Pulmonary artery endothelial cell (primary cell): ENCODE data around the gene AFF4. TPM values are rescaled to one million over a fixed set of nuclear protein-coding genes. Genes with fewer than 3 reads are reported as not detected.
"Not testable (repeated sequence)": the region's sequence is repeated elsewhere in the genome, so short reads cannot be mapped to it uniquely, and the experiment has no call there.

Experiments used
- DNase-seq: peaks from one replicate; pipeline ENCODE4 v3.0.0-alpha.2; 2011; ENCODE audit warnings: low read depth, low spot score
- total RNA-seq: library from RNA; depleted of rRNA; stranded (reverse); fragments of >200 nt; gene quantifications from 2 replicates; pipeline ENCODE4 v1.2.3, GENCODE V29; 2014

Gene AFF4
- total RNA-seq, 1 donor from 2014 or later, result 32.4 TPM

DNA sequence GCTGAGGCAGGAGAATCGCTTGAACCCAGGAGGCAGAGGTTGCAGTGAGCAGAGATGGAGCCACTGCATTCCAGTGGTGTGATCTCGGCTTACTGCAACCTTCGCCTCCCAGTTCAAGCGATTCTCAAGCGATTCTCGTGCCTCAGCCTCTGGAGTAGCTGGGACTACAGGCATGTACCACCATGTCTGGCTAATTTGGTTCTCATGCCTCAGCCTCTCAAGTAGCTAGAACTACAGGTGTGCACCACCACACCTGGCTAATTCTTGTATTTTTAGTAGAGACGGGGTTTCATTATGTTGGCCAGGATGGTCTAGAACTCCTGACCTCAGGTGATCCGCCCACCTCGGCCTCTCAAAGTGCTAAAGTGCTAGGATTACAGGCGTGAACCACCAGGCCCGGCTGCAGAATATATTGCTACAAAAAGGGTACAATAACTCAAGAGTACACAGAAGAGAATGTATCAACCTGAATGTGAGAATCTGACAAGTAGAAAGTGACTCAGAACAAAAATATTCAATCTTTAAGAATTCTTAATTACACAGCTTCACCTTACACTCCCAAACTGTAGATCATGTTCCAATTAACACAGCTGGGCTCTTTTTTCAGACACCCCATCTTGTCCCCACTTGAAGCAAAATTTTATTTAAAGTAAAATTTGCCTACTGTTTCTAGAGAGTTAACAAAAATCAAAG, 2.2 kb downstream of the AFF4 start:
- not testable (repeated sequence) for DNase-seq

DNA sequence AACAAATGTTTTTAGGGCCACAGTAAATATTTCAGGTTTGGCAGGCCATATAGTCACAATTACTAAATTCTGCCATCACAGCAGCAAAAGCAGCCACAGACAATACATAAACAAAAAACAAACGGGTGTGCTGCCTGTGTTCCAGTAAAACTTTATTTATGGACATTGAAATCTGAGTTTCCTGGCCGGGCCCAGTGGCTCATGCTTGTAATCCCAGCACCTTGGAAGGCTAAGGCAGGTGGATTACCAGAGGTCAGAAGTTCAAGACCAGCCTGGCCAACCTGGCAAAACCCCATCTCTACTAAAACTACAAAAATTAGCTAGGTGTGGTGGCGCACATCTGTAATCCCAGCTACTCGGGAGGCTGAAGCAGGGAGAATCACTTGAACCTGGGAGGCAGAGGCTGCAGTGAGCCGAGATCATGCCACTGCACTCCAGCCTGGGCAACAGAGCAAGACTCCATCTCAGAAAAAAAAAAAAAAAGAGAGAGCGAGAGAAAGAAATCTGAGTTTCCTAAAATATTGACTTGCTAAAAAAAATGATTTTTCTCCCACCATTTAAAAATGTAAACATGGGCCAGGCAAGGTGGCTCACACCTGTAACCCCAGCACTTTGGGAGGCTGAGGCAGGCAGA, 7.2 kb downstream of the AFF4 start:
- DNase-seq, result not testable (repeated sequence)

DNA sequence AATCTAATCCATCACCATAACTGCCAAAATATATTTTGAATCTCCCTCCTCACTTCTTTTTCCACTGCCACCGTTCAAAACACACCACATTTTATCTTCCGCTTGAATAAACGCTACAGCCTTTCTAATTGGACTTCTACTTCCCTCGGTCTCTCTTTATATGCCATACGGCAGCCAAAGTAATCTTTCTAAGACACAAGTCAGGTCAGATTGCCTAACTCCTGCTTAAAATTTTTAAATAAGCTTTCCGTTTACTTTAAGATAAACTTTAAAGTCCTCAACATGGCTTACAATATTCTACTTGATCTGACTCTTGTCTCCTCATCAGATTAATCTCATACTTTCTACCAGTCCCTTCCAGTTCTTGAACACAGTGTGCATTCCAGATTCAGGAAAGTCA, 9.7 kb downstream of the AFF4 start:
- DNase-seq, result no peak

DNA sequence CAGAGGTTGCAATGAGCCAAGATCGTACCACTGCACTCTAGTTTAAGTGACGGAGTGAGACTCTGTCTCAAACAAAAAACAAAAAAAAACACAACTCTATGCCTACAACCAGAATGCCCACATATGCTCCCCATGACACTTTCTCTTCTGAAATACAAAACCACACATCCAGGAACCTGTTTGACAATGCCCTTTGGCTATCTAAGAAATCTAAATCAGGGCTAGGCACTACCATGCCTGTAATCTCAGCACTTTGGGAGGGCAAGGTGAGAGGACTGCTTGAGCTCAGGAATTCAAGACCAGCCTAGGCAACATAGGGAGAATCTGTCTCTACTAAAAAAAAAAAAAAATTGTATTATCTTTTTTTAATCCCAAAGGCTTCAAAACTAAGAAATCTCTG, 10.6 kb downstream of the AFF4 start:
- DNase-seq, result no peak

DNA sequence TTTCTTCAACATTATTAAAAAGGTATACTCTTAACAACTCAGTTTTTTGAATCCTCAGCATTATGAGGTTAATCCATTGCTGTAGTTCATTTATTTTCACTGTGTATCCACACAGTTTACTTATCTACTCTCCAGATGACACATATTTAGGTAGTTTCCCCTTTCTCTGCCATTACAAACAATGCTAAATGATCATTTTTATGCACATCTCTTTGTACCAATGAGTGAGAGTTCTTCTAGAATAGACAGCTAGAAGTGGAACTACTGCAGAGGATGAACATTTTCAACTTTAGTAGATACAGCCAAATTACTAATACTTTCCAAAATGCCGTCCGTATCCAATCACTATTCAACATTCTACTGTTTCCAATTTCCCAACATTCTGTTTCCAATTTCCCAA, 11.5 kb downstream of the AFF4 start:
- no peak for DNase-seq

DNA sequence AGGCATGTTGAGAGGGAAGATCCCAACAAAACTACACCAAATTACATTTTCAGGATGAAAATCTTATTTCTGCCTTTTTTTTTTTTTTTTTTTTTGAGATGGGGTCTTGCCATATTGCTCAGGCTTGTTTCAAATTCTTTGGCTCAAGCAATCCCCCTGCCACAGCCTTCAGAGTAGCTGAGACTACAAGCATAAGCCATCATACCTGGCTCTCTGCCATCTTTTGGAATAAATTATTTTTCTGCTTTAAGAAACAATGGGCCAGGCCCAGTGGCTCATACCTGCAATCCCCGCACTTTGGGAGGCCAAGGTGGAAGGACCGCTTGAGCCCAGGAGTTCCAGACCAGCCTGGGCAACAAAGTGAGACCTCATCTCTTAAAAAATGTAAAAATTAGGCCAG, 14.3 kb downstream of the AFF4 start:
- DNase-seq, result no peak

DNA sequence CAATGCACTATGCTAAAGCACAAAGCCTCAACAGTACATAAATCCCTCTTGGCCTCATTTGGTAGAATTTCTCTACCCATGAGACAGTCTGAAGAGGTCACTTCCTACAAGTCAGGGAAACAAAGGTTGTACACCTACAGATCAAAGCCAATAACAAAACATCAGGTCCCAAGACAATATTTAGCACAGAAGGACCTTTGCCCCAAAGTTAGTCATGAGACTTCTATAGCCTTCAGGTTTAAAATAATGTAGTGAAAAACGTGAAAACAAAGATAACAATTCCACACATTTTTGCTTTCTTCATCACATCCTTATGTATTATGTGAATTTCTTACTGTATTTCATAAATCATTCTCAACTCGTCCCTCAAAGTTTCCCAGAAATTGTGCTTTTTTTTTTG, 15.8 kb downstream of the AFF4 start:
- peak; percentile 41 for DNase-seq

DNA sequence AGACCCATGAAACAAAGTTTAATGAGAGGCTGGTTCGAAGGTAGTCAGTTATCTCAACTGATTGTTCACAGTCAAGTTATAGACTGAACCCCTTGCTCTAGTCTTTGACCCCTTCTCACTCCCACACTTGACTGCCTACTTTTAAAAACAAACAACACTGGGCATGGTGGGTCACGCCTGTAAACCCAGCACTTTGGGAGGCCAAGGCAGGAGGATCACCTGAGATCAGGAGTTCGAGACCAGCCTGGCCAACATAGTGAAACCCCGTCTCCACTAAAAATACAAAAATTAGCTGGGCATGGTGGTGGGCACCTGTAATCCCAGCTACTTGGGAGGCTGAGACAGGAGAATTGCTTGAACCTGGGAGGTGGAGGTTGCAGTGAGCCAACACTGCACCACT, 18.1 kb downstream of the AFF4 start:
- DNase-seq, result not testable (repeated sequence)

DNA sequence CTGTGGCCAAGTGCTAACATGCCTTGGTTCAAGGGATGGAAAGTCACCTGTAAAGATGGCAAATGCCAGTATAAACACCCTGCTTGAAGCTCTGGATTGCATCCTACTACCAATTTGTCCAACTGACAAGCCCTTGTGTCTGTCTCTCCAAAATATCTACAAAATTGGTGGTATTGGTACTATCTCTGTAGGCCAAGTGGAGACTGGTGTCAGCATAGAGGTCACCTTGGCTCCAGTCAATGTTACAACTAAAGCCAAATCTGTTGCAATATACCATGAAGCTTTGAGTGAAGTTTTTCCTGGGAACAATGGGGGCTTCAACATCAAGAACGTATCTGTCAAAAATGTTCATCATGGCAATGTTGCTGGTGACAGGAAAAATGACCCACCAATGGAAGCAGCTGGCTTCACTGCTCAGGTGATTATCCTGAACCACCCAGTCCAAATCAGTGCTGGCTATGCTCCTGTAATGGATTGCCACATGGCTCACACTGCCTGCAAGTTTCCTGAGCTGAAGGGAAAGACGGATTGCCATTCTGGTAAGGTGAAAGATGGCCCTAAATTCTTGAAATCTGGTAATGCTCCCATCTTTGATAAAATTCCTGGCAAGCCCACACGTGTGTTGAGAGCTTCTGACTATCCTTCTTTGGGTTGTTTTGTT, 19.9 kb downstream of the AFF4 start:
- DNase-seq, result no peak

DNA sequence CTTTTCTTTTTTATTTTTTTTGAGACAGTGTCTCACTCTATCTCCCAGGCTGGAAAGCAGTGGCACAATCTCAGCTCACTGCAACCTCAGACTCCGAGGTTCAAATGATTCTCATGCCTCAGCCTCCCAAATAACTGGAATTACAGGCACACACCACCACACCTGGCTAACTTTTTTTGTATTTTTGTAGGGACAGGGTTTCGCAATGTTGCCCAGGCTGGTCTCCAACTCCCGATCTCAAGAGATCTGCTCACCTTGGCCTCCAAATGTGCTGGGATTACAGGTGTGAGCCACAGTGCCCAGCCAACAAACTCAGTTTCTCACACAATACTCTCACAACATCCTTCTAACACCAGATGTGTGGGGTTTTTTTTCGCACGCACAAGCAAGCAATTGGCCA, 22.1 kb downstream of the AFF4 start:
- no peak for DNase-seq

DNA sequence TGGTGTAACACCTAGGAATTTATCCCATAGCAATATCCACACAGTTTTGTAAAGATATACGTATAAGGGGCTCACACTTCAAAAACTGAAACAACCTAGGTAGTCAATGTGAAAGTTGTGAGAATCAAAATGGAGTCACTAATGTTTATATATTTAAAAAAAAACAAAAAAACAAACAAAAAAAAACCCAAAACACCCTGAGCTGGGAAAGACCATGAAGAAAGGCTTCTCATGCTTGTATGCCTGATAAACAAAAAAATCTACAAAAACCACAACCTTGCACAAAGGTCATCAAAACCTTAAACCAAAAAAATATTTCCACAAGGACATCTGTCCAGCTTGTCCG, 35.4 kb downstream of the AFF4 start:
- DNase-seq, result no peak

DNA sequence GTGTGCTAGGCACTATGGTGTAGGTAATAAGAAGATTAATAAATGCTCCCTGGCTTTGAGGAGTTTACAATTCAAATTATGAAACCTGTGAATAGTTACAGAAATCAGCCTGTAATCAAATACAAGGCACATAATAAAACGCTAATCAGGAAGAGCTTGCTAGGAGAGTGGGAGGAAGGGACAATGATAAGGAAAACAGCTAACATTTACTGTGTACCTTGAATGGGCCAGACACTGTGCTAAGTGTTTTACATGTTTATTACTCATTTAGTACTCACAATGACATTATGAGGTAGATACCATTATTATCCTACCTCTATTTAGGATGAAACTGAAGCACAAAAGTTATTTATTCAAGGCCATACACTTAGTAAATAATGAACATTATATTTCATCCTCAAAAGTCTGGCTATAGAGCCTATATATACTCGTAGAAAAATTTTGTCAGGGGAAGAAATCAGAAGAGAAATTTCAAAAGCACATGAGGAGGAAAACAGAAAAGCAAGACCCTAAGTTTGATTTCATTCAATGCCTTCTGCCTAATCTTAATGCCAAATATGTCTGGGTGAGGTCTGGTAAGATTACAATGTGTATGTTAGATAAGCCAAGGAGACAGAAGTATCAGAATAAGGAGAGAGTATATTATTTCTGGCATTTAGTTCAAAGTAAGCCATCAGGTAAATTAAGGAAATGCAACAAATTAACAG, 35.9 kb downstream of the AFF4 start:
- no peak for DNase-seq

DNA sequence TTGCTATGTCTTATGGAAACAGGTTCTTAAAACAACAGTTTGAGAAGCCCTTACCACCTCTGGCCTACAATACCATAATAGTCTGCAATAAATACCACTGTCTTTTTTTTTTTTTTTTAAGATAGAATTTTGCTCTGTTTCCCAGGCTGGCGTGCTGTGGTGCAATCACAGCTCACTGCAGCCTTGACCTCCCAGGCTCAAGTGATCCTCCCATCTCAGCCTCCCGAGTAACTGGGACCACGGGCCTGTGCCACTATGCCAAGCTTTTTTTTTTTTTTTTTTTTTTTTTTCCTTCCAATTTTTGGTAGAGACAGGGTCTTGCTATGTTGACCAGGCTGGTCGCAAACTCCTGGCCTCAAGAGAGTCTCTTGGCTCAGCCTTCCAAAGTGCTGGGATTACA, 37.0 kb downstream of the AFF4 start:
- no peak for DNase-seq

DNA sequence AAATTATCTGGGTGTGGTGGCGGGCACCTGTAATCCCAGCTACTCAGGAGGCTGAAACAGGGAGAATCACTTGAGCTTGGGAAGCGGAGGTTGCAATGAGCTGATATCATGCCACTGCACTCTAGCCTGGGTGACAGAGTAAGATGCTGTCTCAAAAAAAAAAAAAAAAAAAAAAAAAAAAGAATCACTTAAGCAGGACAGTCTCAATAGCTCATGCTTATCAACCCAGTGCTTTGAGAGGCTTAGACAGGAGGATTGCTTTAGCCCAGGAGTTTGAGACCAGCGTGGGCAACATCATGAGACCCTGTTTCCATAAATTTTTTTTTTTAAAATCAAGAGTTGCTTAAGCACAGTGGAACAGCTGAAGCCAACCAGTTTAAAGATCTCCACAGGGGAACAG, 47.3 kb downstream of the AFF4 start:
- DNase-seq, result no peak

DNA sequence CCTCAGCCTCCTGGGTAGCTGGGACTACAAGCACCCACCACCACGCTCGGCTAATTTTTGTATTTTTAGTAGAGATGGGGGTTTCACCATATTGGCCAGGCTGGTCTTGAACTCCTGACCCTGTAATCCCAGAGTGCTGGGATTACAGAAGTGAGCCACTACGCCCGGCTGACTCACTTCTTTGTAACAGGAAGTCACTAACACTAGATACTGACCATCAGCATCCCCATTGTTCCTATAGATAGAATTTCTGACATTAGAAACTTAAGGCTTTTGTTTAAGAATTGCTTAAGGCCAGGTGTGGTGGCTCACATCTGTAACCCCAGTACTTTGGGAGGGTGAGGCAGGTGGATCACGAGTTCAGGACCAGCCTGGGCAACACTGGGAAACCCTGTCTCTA, 47.8 kb downstream of the AFF4 start:
- no peak for DNase-seq

DNA sequence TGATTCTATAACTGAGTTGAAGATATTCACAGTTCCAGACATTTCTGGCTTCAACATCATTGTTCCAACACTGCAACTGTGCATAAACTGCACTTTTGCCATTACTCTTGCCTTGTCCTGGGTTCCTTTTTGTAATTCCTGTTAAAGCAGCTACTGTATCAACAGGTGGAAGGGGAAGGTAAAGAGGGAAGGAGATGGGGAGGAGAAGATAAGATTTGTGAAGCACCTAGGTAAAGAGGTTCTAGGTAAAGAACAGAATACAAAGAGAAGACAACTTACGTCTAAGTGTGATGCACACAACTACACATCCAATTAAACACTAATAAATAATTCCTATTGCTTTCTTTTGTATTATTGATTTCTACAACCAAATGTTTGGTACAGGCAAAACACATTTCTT, 53.7 kb downstream of the AFF4 start:
- no peak for DNase-seq

DNA sequence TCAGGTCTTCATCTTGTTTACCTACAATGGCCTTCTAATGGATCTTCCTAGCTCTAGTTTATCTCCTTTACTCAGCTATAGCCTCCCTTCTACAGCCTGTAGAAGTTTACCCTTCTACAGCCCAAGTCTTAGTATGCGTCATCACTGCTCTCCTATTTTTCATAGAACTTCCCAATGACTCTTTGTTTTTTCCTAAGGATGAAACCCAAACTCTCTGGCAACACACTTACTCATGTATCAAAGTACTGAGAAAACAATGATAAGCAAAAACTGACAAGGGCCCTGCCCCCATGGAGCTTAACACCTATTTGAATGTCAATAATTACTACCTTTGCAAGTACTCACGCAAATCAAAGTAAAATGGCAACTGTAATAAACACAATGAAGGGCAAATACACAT, 56.3 kb downstream of the AFF4 start:
- peak; percentile 73 for DNase-seq

DNA sequence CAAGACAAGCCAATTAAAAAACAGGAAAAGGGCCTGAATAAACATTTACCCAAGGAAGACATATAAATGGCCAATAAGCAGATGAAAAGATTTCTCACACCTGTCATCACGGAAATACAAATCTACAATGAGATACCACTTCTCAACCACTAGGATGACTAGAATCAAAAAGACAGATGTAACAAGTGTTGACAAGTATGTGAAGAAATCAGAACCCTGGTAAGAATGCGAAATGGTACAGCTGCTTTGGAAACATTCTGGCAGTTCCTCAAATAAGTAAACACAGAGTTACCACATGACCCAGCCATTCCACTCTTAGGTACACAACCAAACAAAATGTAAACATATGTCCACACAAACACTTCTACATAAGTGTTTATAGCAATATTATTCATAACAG, 57.5 kb downstream of the AFF4 start:
- peak; percentile 3 for DNase-seq

DNA sequence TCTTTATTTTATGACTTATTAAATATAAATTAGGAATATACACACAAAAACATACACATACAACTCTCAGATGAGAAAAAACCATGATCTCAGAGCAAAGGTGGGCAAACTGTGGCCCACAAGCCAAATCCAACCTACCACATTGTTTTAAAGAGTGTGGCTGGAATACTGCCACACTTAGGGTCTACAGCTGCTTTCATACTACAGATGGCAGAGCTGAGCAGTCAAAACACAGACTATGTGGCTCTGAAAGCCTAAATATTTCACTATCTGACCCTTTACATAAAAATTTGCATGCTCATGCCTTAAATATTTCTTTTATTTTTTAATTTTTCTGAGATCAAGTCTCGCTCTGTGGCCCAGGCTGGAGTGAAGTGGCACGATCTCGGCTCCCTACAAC, 61.7 kb downstream of the AFF4 start:
- no peak for DNase-seq

DNA sequence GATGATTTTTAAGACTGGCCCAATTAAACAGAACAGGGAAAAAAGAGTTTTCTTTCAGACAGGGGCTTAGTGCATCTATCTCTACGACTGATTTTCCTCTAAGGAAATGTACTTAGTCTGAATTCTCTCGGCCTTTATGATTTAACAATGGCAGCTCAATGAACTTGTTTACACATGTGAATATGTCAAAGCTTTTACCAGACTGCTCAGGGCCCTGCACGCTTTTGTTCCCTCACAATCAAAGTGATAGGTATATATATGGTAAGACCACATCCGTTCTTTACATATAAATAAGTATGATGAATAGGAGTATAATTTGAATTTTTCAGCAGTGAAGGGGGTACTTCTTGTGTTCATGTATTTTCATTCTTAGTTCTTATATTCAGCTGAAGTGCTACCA, 62.4 kb downstream of the AFF4 start:
- no peak for DNase-seq

DNA sequence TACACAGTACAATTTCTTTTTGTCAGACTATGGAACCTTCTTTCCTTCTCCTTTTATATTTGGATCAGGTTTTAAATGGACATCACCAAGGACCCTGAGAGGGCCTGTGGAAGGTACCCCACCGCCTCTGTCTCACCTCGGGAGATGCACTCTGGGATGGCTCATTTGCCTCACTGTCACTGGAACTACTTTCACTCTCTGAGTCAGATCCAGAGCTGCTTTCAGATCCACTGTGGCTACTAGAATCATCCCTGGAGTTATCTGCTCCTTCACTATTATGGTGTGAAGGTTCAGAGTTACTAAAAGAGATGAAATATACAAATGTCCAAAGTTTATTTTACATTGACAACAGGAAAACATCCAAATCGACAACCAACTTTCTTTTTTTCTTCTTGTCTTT, 65.3 kb downstream of the AFF4 start:
- DNase-seq, result no peak

DNA sequence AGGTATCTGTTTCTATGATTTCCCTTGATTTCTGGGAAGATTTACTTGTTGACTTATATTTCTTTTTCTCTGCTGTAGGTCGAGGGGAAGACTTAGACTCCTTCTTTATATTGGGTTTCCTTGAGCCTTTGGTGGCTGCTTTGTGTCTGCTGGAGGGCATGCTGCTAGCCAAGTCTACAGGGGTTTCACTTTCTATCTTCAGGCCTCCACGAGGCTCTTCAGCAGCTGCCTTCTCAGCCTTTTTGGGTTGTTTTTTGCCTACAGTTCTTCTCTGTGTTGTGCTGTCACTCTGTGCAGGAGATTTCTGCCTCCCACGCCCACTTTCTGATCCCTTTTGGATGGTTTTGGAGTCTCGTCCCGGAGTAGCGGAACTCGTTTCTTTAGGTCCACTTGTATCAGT, 66.7 kb downstream of the AFF4 start:
- no peak for DNase-seq
